Hematopoietic multipotent progenitor cell treated with erythropoietin and hydrocortisone succinate and interleukin-3 and kit ligand, for 8 days (in vitro differentiated cells): ENCODE results near the gene DRAM1.
"Not testable (repeated sequence)": the region's sequence is repeated elsewhere in the genome, so short reads cannot be mapped to it uniquely, and the experiment has no call there.

Experiments
- DNase-seq: peaks from one replicate; pipeline ENCODE4 v3.0.0-alpha.2; 2015

Gene DRAM1

GRCh38 chr12:101876861-101877805 is at the start of gene DRAM1:
Gene DRAM1 (plus strand): TSS chr12:101877580. CDS start chr12:101877790, 210 bp downstream.
- DNase-seq = peak; percentile 85

- peak; percentile 32 for DNase-seq
Observed at GRCh38 chr12:101828463-101829196, 48.8 kb upstream of the DRAM1 start.

- DNase-seq = peak; percentile 35
Observed at GRCh38 chr12:101829639-101830366, 47.6 kb upstream of the DRAM1 start.

GRCh38 chr12:101830367-101831325 is 46.7 kb upstream of the DRAM1 start, which contains the start of gene GNPTAB:
Gene GNPTAB (minus strand): TSS chr12:101830959. CDS start chr12:101830675, 284 bp downstream.
- DNase-seq = peak; percentile 94

- DNase-seq = no peak
Observed at GRCh38 chr12:101832030-101832429, 45.4 kb upstream of the DRAM1 start.

GRCh38 chr12:101838628-101839323 is 38.6 kb upstream of the DRAM1 start:
- no peak for DNase-seq

- DNase-seq = peak; percentile 81
Observed at GRCh38 chr12:101839324-101840283, 37.8 kb upstream of the DRAM1 start.

- no peak for DNase-seq
Observed at GRCh38 chr12:101841069-101841468, 36.3 kb upstream of the DRAM1 start.

- DNase-seq = no peak
Observed at GRCh38 chr12:101845137-101845711, 32.2 kb upstream of the DRAM1 start.

- no peak for DNase-seq
Observed at GRCh38 chr12:101847325-101847724, 30.1 kb upstream of the DRAM1 start.

GRCh38 chr12:101850199-101850598 is 27.2 kb upstream of the DRAM1 start:
- DNase-seq = no peak

- no peak for DNase-seq
Observed at GRCh38 chr12:101852998-101853397, 24.4 kb upstream of the DRAM1 start.

- DNase-seq = peak; percentile 60
Observed at GRCh38 chr12:101854747-101855146, 22.6 kb upstream of the DRAM1 start.

GRCh38 chr12:101855364-101855884 is 22.0 kb upstream of the DRAM1 start:
- DNase-seq = peak; percentile 94

- DNase-seq = peak; percentile 61
Observed at GRCh38 chr12:101855976-101856375, 21.4 kb upstream of the DRAM1 start.

GRCh38 chr12:101856614-101857013 is 20.8 kb upstream of the DRAM1 start:
- DNase-seq = not testable (repeated sequence)

GRCh38 chr12:101857043-101857558 is 20.3 kb upstream of the DRAM1 start:
- DNase-seq = no peak

GRCh38 chr12:101858361-101858760 is 19.0 kb upstream of the DRAM1 start:
- DNase-seq = no peak
